GM18505 (cell line): ENCODE measurements around the gene PALD1.

Experiments
- ATAC-seq: cut with Tn5 transposase; IDR thresholded peaks from one replicate; pipeline ENCODE4 v1.9.1; 2021; ENCODE audit not compliant: unreplicated experiment
- POLR2A ChIP-seq: IDR thresholded peaks from 4 replicates; pipeline ENCODE4 v1.6.1; 2011; ENCODE audit warnings: borderline replicate concordance; ENCODE audit not compliant: insufficient read depth, insufficient read length; ENCODE audit errors: extremely low read depth

Gene PALD1

DNA sequence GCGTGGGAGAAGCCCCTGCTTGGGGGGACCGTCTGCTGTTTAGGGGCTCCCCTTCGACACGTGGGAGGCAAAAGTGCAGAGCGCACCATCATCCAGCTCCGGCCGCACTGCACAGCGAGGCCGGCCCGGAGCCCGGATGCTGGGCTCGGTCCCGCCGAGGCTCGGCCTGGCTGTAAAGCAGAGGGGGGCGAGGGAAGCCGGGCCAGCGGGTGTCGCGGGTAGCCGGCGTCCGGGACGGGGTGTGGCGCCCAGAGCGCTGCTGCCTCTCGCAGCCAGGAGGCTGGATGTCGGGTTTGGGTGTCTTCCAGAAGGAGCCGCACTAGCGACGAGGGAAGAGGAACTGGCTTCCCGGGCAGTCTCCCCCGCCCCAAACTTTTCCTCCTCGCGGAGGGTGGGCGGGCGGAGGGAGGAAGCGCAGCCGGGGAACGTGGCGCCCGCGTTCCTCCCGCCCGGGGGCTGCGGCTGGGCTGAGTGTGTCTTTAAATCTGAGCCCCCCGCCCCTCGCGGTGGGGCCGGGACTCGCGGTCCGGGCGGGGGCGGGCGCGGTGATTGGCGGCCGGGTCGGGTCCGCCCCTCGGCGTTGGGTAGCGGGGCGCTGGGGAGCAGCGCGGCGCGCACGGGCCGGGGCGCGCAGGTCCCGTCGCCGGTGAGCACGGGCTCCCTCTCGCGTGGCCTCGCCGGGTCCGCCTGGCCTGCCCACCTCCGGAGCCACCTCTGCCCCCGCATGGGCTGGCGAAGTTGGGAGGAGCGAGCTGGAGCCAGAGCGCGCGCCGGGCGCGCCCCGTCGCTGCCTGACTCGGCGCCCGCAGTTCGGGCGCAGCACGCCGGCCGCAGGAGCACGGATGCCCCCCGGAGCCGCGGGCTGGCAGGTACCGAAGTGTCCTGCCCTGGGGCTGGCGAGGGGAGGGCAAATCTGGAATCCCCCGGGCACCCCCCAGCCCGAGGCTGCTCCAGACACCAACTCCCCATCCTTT is at the start of gene PALD1:
Gene PALD1, plus strand, starts transcription at position 577 of the 974 bp plus-strand sequence. CDS start 47,185 bp downstream, outside the sequence.
- peak; percentile 53 for TF ChIP-seq POLR2A
- ATAC-seq: no peak

GRCh38 chr10:70430493-70431445 is 47.8 kb upstream of the PALD1 start:
- no peak for ATAC-seq
- no peak for TF ChIP-seq POLR2A

DNA sequence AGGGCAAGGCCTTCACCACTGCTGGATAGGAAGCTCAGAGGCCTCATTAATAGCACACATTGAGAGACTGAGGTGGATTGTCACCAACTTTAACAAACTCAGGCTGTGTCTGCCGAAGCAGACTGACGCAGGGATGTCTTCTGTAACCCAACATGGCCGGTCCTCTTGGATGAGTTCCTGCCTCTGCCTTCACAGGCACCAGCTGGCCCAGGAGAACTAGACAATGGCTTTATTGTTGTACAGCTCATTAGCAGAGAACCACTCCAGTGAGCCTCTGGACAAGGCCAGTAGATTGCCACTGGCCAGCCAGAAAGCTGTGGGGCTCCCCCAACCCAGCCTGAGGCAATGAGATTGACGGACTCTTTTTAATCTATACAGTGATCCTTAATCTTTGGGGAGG is 46.5 kb upstream of the PALD1 start:
- ATAC-seq: no peak
- no peak for TF ChIP-seq POLR2A

GRCh38 chr10:70432561-70433263 is 45.9 kb upstream of the PALD1 start:
- no peak for TF ChIP-seq POLR2A
- ATAC-seq: no peak

DNA sequence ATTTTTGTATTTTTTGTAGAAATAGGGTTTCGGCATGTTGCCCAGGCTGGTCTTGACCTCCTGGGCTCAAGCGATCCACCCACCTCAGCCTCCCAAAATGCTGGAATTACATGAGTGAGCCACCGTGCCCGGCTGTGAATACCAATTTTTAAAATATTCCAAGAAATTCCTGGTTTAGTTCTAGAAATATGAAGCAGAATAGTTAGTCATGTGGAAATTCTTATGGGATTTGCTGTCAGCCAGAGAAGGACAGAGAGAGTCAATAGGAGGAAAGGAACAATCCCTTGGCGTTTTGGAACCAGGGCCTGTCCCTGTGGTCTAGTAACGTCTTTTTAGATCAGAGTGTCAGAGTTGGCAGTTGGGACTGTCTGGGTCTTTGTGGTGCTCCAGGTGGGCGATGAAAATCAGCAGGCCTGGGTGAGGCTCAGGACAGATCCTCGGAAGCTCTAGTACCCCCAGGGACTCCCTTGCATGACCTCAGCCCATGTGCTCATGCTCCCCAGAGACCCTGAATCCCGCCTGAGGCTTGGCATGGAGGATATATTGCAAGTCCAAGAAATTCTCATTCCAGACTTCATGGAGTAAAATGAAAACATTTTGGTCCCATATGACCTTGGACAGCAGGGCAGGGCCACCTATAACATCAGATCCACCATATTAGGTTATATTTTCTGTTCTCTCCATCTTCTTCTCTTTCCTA is 44.8 kb upstream of the PALD1 start:
- TF ChIP-seq POLR2A: no peak
- no peak for ATAC-seq

DNA sequence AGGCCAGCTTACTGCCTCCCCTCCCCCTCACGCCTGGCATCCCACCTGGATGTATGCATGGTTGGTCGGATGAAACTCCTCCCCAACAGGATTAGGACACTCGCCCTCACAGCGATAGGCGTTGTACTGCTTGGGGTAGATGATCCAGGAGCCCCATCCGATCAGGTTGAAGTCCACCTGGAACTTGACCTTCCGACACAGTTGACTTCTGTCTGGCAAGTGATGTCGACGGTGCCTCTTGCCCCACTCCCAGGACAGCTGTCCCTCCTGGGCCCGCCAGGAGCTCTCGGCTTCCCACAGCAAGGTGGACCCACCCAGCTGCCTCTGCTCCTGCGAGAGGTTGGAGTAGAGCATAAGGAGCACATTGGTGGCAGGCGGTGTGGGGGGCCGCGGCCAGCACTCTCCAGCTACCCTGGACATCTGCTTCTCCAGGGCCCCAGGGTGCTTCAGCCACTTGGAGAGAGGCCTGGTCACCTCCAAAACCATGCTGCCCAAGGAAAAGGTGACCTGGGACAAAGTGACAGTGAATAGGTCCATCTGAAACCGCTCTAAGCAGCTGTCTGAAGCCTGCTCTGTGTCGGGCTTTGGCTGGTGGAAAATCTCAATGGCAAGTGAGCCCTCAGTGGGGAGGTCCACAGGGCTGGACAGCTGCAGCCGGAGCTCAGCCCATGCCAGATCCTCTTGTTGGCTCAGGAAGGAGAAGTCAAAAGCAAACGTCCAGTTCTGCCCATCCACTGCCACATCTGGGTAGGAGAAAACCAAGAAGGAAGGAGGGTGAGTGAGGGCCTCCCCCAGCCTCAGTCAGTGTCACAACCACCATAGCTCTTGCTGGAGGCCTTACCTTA is 43.1 kb upstream of the PALD1 start:
- ATAC-seq: no peak
- TF ChIP-seq POLR2A: no peak

- ATAC-seq: no peak
- TF ChIP-seq POLR2A: no peak
These were observed 40.8 kb upstream of the PALD1 start for GRCh38 chr10:70437721-70438120.

DNA sequence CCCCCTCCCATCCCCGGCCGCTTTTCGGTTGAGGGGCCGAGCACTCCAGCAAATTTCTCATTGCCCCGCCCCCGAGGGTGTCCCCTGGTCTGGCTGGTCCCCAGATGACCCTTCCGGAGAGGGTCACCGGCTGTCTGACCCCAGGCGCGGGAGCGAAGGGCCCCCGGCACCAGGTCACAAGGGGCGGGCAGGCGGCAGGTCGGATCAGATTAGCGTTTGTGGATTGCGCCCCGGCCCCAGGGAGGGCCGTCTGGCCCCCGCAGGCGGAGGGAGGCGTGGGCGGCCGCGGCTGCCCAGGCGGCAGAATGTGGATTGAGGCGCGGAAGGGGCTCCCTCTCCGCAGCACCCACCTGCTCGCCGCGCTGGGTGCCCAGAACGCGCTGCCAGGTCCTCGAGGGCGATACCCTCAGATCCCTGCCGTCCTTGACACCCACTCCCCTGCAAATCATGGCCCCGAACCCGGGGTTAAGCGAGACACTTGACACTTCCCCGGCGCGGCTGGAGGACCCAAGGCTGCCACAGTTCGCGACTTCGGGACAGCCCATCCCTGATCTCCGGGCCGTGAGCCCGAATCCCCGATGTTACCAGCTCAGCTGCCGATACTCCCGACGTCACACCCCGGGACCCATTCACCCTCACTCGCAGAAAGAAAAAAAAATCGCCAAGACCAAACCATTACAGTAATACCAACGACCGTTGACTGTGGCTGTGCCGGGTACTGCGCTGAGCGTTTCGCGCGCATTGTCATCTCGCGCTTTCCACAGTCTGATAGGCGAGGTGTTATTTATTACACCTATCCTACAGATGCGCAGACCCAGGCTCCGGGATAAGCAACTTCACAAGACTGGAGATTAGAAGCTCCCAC is 38.0 kb upstream of the PALD1 start:
- no peak for TF ChIP-seq POLR2A
- ATAC-seq: no peak

- TF ChIP-seq POLR2A: no peak
- no peak for ATAC-seq
These were observed 37.2 kb upstream of the PALD1 start, which contains the start of gene NODAL for GRCh38 chr10:70441161-70441894. Gene NODAL (minus strand): TSS chr10:70441681. CDS start chr10:70441667, 14 bp downstream.

DNA sequence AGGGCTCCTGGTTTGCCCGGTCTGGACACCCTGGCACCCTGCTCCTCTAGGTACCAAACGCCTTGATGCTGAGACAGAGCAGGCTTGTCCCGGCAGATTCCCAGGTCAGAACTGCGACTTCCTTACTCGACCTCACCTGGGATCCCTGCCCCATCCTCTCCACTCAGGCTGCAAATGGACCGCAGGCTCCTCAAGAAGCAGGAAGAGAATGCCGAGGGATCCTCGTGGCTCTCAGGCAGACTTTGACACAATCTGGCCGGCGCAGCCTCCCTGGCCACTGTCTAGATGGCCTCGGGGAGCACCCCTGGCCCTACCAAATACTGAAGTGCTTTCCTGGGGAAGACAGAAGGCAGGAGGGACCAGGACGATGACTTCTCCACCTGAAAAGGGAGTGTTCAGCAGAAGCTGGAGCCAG is 36.7 kb upstream of the PALD1 start:
- no peak for TF ChIP-seq POLR2A

GRCh38 chr10:70442332-70442988 is 36.1 kb upstream of the PALD1 start:
- no peak for ATAC-seq
- TF ChIP-seq POLR2A: no peak

More for the DNA sequence above, 36.7 kb upstream of the PALD1 start:
- no peak for ATAC-seq
